ENCODE data around the gene SRPX2. TPM values are rescaled to one million over a fixed set of nuclear protein-coding genes. Genes with fewer than 3 reads are reported as not detected.

SRPX2 gene
- 10 to 100 TPM; 12.2 to 15.6 (median 12.6) TPM for polyA plus RNA-seq (ENCODE audit: insufficient read length in 4 of 4)

GRCh38 chrX:100643956-100644860 lies at the start of gene SRPX2:
Gene SRPX2 (plus strand): TSS chrX:100644199. CDS start chrX:100646323, 2,124 bp downstream.
- DNase-seq (ENCODE audit: low read depth in 4 of 4, low spot score in 2 of 4), result no peak

- no peak for DNase-seq (ENCODE audit: low read depth in 4 of 4, low spot score in 2 of 4)
Measured at GRCh38 chrX:100596601-100597000, 47.4 kb upstream of the SRPX2 start.

- DNase-seq (ENCODE audit: low read depth in 4 of 4, low spot score in 2 of 4), result no peak
Measured at GRCh38 chrX:100599456-100599855, 44.5 kb upstream of the SRPX2 start.

GRCh38 chrX:100600340-100600739 lies 43.7 kb upstream of the SRPX2 start:
- DNase-seq (ENCODE audit: low read depth in 4 of 4, low spot score in 2 of 4), result no peak

GRCh38 chrX:100600758-100601157 lies 43.2 kb upstream of the SRPX2 start:
- no peak for DNase-seq (ENCODE audit: low read depth in 4 of 4, low spot score in 2 of 4)

- DNase-seq (ENCODE audit: low read depth in 4 of 4, low spot score in 2 of 4), result no peak
Measured at GRCh38 chrX:100606753-100607152, 37.2 kb upstream of the SRPX2 start.

GRCh38 chrX:100609591-100609990 lies 34.4 kb upstream of the SRPX2 start:
- DNase-seq (ENCODE audit: low read depth in 4 of 4, low spot score in 2 of 4), result no peak

- no peak for DNase-seq (ENCODE audit: low read depth in 4 of 4, low spot score in 2 of 4)
Measured at GRCh38 chrX:100611951-100612350, 32.0 kb upstream of the SRPX2 start.

- DNase-seq (ENCODE audit: low read depth in 4 of 4, low spot score in 2 of 4), result no peak
Measured at GRCh38 chrX:100615005-100615404, 29.0 kb upstream of the SRPX2 start.

GRCh38 chrX:100623001-100623400 lies 21.0 kb upstream of the SRPX2 start:
- DNase-seq (ENCODE audit: low read depth in 4 of 4, low spot score in 2 of 4), result no peak

GRCh38 chrX:100625985-100626491 lies 18.0 kb upstream of the SRPX2 start:
- DNase-seq (ENCODE audit: low read depth in 4 of 4, low spot score in 2 of 4), result no peak

- DNase-seq (ENCODE audit: low read depth in 4 of 4, low spot score in 2 of 4), result no peak
Measured at GRCh38 chrX:100635040-100635439, 9.0 kb upstream of the SRPX2 start.

GRCh38 chrX:100635989-100636320 lies 8.0 kb upstream of the SRPX2 start:
- DNase-seq (ENCODE audit: low read depth in 4 of 4, low spot score in 2 of 4), result no peak

GRCh38 chrX:100636321-100636991 lies 7.5 kb upstream of the SRPX2 start, which contains the start of gene TSPAN6:
Gene TSPAN6 (minus strand): TSS chrX:100636806. CDS start chrX:100636694, 112 bp downstream.
- DNase-seq (ENCODE audit: low read depth in 4 of 4, low spot score in 2 of 4), result peak in 3 of 4 donors; percentile 71 to 86 (median 74)

GRCh38 chrX:100642290-100642689 lies 1.7 kb upstream of the SRPX2 start:
- no peak for DNase-seq (ENCODE audit: low read depth in 4 of 4, low spot score in 2 of 4)

- no peak for DNase-seq (ENCODE audit: low read depth in 4 of 4, low spot score in 2 of 4)
Measured at GRCh38 chrX:100643212-100643611, 787 bp upstream of the SRPX2 start.

- no peak for DNase-seq (ENCODE audit: low read depth in 4 of 4, low spot score in 2 of 4)
Measured at GRCh38 chrX:100645106-100645505, 1.1 kb downstream of the SRPX2 start.

GRCh38 chrX:100647095-100647494 lies 3.1 kb downstream of the SRPX2 start:
- no peak for DNase-seq (ENCODE audit: low read depth in 4 of 4, low spot score in 2 of 4)

- DNase-seq (ENCODE audit: low read depth in 4 of 4, low spot score in 2 of 4), result no peak
Measured at GRCh38 chrX:100647739-100648138, 3.7 kb downstream of the SRPX2 start.

- DNase-seq (ENCODE audit: low read depth in 4 of 4, low spot score in 2 of 4), result no peak
Measured at GRCh38 chrX:100648458-100649417, 4.7 kb downstream of the SRPX2 start.
